GM21360 (cell line): ENCODE measurements around the gene TMED7.

ENCODE experiments used
- ATAC-seq: cut with Tn5 transposase; IDR thresholded peaks from one replicate; pipeline ENCODE4 v1.9.1; 2021; ENCODE audit warnings: mild to moderate bottlenecking, moderate library complexity; ENCODE audit not compliant: unreplicated experiment

The TMED7 gene

DNA sequence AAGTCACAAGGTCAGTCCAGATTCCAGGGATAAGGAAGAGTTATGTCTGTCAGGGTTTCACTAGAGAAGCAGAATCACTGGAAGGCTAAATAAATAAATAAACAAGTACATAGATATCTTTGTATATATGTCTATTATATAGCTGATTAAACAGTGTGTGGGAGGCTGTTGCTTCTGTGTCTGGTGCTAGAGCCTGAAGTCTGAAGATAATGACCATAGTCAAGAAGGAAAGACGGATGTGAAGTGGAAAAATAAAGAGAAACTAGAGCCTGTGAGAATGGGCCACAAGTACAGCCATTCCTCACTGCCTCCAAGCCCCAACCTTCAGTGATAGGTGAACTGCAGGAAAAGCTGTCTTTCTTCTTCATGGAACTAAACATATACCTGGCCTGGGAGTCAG, 4.1 kb upstream of the TMED7 start:
- no peak for ATAC-seq

DNA sequence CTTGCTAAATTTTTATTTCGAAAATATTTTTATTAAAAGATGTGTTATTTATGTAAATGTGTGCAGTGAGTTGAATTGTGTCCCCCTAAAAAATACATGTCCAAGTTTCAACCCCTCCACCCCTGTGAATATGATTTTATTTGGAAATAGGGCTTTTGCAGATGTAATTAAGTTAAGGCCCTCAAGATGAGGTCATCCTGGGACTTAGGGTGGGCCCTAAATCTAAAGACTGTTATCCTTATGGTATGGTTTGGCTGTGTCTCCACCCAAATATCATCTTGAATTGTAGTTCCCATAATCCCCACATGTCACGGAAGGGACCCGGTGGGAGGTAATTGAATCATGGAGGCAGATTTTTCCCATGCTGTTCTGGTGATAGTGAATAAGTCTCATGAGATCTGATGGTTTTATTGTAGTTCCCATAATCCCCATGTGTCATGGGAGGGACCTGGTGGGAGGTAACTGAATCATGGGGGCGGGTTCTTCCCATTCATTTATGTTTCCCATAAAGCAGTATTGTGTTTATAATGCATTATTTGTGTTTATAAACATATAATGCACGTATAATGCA, 1.5 kb upstream of the TMED7 start:
- ATAC-seq = no peak

DNA sequence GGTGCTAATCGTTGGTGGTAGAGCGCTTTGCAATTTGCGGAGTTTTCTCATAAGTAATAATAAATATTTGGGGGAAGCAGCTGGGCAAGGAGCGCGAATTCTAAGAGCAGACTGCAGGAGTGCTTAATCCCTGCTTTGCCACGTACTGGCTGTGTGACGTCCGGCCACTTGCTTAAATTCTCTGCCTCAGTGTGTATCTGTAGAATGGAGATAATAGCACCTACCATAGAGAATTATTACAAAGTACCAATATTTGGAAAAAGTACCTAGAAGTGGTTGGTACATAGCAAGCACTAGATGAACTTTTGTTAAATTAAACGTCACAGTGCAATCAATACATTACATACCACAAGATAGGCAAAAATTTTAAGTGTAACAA, 598 bp upstream of the TMED7 start:
- peak; percentile 36 for ATAC-seq

DNA sequence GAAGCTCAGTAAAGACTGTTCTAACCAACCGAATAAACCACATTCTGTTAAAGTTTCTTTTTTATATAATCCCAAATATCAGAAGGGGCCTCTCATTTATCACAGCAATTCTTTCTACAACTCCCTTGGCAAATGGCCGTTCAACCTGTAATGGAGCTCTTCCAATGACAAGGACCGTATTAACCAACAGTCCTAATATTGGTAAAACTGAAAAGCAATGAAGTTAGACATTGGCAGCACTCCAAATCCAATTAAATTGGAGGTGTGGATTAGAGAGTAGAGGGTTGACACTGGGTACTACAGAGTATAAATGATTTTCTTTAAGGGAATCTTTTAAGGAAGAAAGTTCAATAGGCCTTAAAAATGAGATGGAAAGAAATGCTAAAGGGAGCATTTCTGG, 842 bp downstream of the TMED7 start:
- ATAC-seq = no peak

DNA sequence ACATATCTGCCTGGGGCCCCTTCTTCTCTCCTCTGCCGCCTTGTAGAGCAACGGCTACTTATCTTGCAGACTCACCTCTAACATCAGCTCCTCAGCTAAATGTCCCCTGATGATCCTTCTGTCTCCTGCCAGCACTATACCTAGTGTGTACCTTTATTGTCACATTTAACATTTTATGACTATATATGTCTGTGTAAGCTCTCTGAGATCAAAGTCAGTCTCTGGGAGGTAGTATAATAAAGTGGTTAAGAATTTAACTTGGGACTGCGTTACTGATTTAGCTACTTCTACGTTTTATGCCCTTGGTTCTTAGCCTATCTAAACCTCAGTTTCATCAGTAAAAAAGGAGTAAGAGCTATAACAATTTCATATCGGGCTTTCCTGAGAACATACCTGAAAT, 2.2 kb downstream of the TMED7 start:
- ATAC-seq = no peak

DNA sequence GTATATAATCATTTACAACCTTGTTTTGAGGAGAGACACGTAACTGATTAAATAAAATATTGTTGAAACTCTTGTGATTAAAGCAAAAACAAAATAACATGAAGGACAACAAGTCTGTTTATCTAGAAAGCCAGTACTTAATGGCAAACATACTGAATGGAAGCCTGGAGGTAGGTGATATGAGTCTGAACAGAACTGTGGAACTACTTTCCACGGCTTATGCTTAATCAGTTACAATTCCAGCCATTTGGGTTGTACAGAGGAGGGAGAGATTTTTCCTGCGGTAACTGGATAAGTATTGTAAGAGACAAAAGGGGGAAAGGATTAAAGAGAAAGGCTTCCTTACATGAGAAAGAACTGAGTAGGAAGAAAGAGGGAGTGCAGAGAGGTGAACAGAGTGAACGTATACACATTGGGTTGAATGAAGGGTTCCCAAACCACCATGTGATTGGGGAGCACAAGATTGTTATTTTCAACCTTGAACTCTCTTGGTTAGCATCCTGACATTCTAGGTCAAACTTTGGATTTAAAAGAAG, 4.4 kb downstream of the TMED7 start:
- no peak for ATAC-seq

DNA sequence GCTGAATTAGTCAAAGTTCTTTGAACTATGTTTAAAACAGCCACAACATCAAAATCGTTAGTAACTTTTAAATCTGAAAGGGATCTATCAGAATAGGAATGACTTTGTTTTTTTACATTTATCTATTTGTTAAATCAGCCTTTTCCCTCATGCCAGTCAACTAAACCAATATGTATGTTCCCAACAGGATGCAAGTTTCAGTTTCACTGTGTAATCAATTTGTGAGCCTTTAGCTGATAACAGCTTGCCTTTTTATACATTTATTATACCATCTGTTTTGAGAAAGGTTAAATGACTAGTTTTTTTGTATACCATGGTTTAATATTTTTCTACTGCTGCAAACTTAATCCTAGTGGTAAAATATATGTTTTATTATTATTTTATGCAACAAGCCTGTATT, 8.9 kb downstream of the TMED7 start:
- no peak for ATAC-seq

DNA sequence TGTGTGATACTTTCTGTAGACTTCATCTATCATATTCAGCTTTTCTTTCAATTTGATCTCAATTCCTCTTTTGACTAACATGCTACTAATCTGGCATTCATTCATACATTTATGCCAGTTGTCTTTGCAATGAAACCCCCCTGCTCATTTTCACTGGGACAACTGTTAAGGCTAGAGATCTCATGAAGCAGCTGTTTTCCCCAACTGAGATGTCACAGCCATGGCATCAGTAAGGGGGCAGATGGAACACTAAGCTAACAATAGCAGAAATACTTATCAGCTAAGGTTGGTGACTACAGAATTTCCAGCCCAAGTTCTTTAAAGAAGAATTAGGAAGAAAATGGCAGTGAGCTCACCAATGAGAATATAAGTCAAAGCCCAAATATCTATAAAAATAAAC, 9.4 kb downstream of the TMED7 start:
- no peak for ATAC-seq

DNA sequence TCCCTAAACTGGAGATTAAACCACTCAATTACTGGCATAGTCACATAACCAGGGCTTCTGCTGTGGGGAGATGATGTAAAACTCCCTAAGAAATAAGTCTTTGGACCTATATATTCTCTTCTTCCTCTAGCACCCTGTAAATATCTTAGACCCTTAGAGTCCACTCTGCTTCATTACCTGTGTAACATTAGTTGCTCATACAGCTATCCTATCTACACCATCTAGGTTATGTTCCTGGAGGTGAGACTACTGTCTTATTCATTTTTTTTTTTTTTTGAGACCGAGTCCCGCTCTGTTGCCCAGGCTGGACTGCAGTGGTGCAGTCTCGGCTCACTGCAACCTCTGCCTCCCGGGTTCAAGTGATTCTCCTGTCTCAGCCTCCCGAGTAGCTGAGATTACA, 14.0 kb downstream of the TMED7 start:
- no peak for ATAC-seq

DNA sequence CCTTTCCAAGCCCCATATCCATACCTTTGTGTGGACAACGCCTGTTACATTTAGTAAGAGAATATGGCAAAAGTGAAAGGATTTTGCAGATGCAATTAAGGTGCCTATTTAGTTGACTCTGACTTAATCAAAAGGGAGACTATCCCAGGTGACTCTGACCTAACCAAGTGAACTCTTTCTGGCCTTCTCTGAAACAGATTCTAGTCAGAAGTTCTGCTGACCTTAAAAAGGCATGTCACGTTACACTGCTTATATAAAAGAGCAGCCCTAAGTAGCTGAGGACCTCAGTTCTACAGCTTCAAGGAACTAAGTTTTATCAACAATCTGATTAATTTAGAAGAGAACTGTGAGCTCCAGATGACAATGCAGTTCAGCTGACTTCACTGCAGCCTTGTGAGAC, 17.9 kb downstream of the TMED7 start:
- no peak for ATAC-seq

DNA sequence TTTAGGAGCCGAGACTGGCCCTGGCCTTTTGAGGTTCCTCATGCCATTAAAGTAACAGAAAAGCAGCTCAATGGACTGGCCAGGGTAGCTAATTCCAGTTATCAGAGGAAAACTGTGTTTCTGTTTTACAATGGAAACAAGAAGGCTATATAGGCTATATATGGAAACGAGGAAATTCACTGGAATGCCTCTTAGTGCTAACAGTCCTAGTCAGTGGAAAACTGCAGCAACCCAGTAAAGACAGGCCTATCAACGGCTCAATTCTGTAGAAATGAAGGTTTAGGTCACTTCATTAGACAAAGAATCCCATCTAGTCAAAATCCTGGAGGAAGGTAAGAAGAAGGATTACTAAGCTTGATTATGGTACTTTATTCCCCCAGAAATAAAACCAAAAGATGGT, 20.4 kb downstream of the TMED7 start:
- no peak for ATAC-seq

DNA sequence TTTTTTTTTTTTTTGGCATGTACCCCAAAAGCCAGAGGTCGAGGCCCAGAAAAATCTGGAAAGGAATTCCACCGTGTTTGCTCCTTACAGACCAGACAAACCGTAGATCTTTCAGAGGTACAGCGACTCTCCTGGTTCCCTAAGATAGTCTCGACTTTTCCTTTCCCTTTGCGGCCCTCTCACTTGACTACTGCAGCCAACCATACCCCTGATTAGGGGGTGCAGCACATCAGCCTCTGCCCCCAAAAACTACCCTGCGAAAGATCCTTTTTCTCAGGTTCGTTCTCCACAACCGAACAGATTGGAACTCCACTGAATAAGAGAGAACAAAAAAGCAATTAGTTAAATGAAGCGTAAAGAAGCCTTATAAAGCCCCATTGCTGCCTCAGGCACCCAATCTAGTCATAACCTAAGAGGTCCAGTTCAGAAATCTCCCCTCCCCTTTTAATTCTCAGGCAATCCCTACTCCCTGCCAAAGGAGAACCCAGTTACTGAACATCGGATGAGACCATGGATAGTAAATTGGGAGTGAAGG, 23.2 kb downstream of the TMED7 start:
- peak; percentile 13 for ATAC-seq

DNA sequence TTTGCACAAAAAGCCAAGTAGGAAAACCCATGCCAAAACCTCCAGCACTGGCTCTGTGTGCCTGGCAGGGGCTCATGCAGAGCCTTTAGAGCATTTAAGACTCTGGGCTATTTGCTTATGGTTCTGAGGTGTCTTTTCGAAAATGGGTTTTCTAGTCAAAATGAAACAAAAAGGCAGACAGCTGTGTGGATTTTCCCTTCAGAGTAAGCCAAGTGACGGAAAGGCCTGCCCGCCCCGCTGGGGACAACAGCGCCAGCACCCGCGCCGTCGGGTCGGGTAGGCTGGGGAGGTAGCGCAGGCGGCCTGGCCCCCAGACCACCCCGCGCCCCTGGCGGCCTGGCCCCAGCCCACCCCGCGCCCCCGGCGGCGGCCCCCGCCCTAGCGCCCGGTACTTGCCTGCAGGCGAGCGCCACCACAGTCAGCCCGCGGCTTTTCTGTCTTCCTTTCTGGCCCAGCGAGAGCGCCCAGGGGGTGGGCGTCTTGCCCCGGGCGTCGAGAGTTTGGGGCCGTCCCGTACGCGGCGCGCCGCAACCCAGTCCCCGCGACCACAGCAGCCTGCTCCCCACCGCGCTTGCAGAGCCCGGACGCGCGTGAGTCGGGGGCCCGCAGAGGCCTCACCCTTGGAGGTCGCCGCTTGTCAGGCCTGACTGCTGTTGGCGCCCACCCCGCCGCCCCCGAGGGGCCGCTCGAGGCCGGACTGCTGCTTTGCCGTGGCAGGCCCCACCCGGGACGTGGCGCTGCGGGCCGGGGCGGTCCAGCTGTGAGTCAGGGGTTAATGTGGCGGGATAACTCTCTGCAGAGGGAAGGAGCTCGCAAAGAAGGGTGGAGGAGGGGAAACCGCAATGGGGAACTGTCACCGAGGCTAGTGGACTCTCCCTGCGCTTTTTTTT, 23.9 kb downstream of the TMED7 start, which contains the start of gene TICAM2:
Gene TICAM2 (minus strand): TSS at position 779 of the 890 bp plus-strand sequence. CDS start 21,223 bp downstream, outside the sequence.
- peak; percentile 63 for ATAC-seq

DNA sequence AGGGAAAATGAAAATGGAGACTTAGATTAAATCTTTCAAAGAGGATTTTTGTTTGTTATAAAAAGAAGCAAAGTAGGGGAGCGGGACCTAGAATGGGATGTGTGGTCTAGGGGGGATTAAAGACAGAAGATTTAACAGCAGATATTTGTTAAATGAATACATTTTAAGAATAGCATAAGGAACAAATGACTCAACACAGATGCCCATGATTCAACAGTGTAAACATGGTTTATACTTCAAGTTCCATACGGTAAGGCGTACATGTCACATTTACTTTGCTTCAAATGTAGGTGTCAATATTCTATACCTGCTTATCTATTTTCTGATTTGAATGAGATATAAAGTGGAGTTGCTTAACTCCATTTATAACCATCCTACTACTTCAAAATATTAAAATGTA, 25.1 kb downstream of the TMED7 start:
- ATAC-seq = no peak

DNA sequence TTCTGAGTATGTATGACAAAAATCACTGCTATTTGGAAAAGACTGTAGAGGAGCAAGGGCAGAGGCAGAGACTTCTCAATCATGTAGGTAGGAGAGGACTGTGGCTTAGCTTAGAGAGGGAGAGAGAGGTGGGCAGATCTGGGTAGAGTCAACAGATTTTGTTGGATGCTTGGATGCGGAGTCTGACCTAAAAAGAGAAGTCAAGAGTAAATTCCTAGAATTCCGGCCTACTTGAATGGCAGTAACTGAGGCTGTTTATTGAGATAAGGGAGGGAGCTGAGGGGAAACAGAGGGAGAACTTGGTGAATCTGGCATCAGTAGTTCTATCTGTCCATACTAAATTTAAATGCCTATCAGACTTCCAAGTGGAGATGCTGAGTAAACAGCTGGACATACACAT, 25.9 kb downstream of the TMED7 start:
- ATAC-seq = peak; percentile 3

DNA sequence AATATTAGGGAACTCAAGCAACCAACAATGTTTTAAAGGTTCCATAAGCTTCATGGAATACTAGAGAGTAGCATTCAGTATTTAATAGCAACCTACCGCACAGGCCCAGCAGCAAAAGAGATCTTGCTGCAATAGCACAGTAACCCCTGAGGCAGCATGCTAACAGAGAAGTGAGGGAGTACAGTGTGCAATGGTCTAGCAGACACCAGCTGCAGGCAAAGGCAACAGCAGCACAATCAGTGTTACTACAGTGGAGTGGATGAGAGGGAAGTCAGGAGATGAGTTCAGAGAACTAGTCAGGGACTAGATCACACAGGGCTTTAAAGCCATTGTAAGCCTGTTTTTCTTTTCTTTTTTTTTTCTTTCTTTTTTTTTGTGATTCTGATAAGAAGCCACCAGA, 26.3 kb downstream of the TMED7 start:
- ATAC-seq = peak; percentile 50

DNA sequence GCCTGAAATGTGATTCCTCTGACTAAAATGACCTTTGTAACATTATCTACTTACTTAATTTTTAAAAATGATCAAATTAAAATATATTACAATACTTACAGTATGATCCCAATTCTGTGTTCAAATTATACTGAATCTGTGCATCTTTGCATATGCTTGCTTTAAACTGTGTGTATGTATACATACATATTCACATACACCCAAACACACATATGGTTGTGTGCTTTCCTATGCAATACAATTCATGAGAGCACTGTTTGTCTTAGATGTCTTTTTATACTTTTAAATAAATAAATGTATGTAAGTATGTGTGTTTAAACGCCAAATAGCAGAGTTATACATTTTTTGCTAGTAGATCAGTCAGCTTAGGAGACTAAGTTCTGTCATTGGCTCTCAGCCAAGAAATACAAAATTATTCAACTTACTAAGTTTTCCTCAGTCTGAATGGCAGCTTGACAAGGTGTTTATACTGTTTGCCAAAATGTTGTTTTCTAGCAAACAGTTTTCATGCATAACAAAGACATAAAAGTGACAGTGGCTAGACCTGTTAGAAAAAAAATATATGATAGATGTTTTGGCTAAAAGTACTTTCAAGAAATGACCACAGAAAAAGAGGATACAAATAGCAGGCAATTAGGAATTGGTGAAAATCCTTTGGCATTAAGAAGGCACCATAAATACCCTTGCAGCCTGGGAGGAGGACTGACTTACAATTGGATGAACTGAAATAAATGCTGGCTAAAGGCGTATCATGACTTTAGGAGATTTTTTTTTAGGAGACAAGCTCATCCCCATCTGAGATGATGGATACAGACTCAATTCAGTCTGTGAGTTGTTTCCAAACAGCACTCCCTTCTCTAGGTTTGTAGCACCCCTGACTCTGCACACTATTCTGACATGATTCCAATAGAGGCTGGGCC, 31.4 kb downstream of the TMED7 start:
- ATAC-seq = no peak

DNA sequence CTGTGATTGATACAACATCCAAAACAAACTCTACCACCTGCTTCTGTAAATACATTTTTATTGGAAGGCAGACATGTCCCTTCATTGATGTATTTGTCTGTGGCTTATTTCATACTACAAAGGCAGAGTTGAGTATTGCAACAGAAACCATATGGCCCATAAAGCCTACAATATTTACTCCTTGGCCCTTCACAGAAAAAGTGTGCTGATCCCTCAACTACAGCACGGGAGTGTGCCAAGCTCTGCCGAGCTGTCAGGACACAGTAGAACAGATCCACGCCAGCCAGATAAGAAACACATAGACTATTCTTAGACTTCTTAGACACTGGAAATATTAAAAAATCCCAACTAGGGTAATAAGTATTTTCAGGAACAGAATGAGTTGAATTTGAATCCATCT, 36.8 kb downstream of the TMED7 start:
- ATAC-seq = no peak

DNA sequence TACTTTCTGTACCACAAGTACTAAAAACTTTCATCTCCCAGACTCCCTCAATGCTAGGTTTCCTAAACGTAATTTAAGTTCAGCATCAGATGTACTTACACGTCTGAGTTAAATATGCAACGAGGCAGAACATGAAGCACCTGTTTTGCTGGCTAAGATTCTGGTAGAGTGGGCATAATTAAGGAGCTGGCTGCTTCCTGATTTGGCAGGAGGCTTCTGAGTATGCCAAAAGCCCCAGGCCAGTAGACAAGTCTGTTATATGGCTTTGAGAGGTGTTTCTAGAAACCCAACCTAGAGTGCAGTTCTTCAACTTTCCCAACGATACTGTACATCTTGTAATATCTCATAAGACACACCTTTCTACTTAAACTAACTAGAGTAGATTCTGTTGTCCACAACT, 37.2 kb downstream of the TMED7 start:
- ATAC-seq = no peak

DNA sequence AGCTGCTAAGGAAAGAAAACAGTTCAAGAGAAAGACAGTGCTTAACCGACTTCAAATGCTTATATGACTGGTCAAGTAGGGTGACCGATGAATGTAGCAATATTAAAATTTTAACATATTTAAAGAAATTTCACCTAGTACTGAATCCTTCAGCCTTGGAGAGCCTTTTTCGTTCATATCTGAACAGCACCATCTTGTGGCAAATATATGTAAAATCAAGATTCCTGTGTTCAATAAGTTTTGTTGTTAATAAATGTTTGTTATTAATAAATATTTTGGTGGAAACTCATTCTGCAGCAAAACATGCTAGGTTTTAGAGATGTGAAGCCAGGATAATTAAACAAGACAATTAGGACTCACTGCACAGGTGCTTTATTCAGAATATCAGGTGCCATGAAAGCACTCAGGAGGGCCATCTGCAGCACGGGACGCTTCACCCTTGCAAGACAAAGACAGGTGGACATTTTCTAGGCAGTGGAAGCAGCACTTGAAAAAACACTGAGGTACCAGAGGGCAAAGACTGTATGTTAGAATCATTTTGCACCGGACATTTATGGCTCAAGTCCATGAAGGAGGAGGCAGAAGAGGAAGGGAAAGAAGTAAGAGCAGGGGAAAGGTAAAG, 39.2 kb downstream of the TMED7 start:
- ATAC-seq = no peak

DNA sequence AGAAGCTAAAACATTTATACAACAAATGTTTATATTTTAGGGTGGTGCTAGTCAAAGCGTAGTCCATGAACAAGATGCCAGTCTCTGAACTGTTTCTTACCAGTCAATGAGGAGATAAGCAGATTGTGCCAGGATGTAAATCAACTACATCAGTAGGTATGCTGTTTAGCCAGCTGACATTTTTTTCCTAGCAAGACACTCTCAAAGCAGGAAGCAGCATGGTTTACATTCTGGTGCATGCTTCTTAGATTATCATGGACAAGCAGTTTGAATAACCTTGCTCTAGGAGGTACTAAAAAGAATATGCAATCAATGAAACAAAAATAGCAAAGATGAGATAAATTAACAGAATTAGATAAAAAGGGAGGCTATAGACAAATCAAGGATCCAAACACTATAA, 40.6 kb downstream of the TMED7 start:
- ATAC-seq = no peak
